Stomach smooth muscle (tissue), 2 donors: ENCODE measurements around the gene MACO1.
A peak's percentile ranks its signal among the peaks of the same experiment; 100 is the strongest.

Source experiments
- H3K27ac ChIP-seq: one replicate; pipeline ENCODE4 v1.7.0; 2013; ENCODE audit warnings: mild to moderate bottlenecking, low read length, inconsistent platforms
- H3K27me3 ChIP-seq, 2 donors: one replicate each; pipeline ENCODE4 v1.7.0; 2013; ENCODE audit warnings: low read length in 2 of 2; ENCODE audit not compliant: insufficient read depth in 2 of 2, control insufficient read depth in 1 of 2
- H3K36me3 ChIP-seq, 2 donors: one replicate each; pipeline ENCODE4 v1.7.0; 2013; ENCODE audit warnings: low read length in 2 of 2; ENCODE audit not compliant: control insufficient read depth in 2 of 2, insufficient read depth in 2 of 2
- H3K4me1 ChIP-seq: one replicate; pipeline ENCODE4 v1.7.0; 2013; ENCODE audit warnings: low read length; ENCODE audit not compliant: control insufficient read depth, insufficient read depth
- H3K4me3 ChIP-seq, 2 donors: one replicate each; pipeline ENCODE4 v1.7.0; 2013; ENCODE audit warnings: low read length in 2 of 2
- H3K9ac ChIP-seq, 2 donors: one replicate each; pipeline ENCODE4 v1.7.0; 2013; ENCODE audit warnings: low read length in 2 of 2, mild to moderate bottlenecking in 1 of 2
- H3K9me3 ChIP-seq, 2 donors: one replicate each; pipeline ENCODE4 v1.7.0; 2013; ENCODE audit warnings: low read length in 2 of 2; ENCODE audit not compliant: control insufficient read depth in 2 of 2
- donor health status: healthy.
- donor health status: Pancreatic carcinoma.

MACO1 gene

GRCh38 chr1:25513666-25514065, 83.0 kb downstream of the MACO1 start:
- H3K4me3 ChIP-seq: no peak overlapping the region

GRCh38 chr1:25515033-25515432, 84.3 kb downstream of the MACO1 start:
- Histone ChIP-seq H3K9me3 (no peaks in the 10 kb centered on the region), H3K4me1 (no peaks in the 10 kb centered on the region), H3K36me3 (no peaks in the 10 kb centered on the region), H3K9ac (no peak overlapping the region), H3K27ac (no peak overlapping the region), H3K4me3 (no peak overlapping the region), H3K27me3 (peaks cover 0 to 2% of the 10 kb centered on the region in 2 donors)

More at GRCh38 chr1:25513666-25514065, 83.0 kb downstream of the MACO1 start:
- H3K9me3 ChIP-seq: no peaks in the 10 kb centered on the region
- no peak overlapping the region for H3K27ac ChIP-seq
- no peak overlapping the region for H3K9ac ChIP-seq
- no peaks in the 10 kb centered on the region for H3K36me3 ChIP-seq
- H3K4me1 ChIP-seq: no peaks in the 10 kb centered on the region
- peaks cover 0 to 2% of the 10 kb centered on the region in 2 donors for H3K27me3 ChIP-seq

- Histone ChIP-seq H3K9me3 (no peaks in the 10 kb centered on the region), H3K27ac (no peak overlapping the region), H3K27me3 (peaks cover 0 to 2% of the 10 kb centered on the region in 2 donors), H3K9ac (no peak overlapping the region), H3K4me3 (no peak overlapping the region), H3K36me3 (no peaks in the 10 kb centered on the region), H3K4me1 (no peaks in the 10 kb centered on the region)
Observed at GRCh38 chr1:25516686-25517085, 86.0 kb downstream of the MACO1 start.

- Histone ChIP-seq H3K9me3 (no peaks in the 10 kb centered on the region), H3K27ac (no peak overlapping the region), H3K9ac (no peak overlapping the region), H3K4me3 (no peak overlapping the region), H3K4me1 (no peaks in the 10 kb centered on the region), H3K36me3 (no peaks in the 10 kb centered on the region), H3K27me3 (peaks cover 0 to 2% of the 10 kb centered on the region in 2 donors)
Observed at GRCh38 chr1:25517476-25518394, 87.0 kb downstream of the MACO1 start.

- H3K9me3 ChIP-seq: peaks cover 0 to 2% of the 10 kb centered on the region in 2 donors
- H3K9ac ChIP-seq: no peak overlapping the region
- H3K36me3 ChIP-seq: no peaks in the 10 kb centered on the region
- no peak overlapping the region for H3K27ac ChIP-seq
- H3K4me3 ChIP-seq: no peak overlapping the region
- H3K27me3 ChIP-seq: peaks cover 0 to 4% of the 10 kb centered on the region in 2 donors
- no peaks in the 10 kb centered on the region for H3K4me1 ChIP-seq
Observed at GRCh38 chr1:25519624-25520023, 88.9 kb downstream of the MACO1 start.

GRCh38 chr1:25520446-25521061, 89.9 kb downstream of the MACO1 start:
- no peak overlapping the region for H3K27ac ChIP-seq
- no peaks in the 10 kb centered on the region for H3K4me1 ChIP-seq
- no peaks in the 10 kb centered on the region for H3K36me3 ChIP-seq
- H3K9ac ChIP-seq: peak overlapping the region in 1 of 2 donors; percentile 13
- H3K4me3 ChIP-seq: no peak overlapping the region
- peaks cover 0 to 4% of the 10 kb centered on the region in 2 donors for H3K27me3 ChIP-seq
- H3K9me3 ChIP-seq: peaks cover 2 to 6% of the 10 kb centered on the region in 2 donors

- peaks cover 0 to 2% of the 10 kb centered on the region in 2 donors for H3K27me3 ChIP-seq
- H3K36me3 ChIP-seq: no peaks in the 10 kb centered on the region
- H3K9ac ChIP-seq: no peak overlapping the region
- peaks cover 6% of the 10 kb centered on the region in 2 donors for H3K9me3 ChIP-seq
- H3K4me3 ChIP-seq: no peak overlapping the region
- no peaks in the 10 kb centered on the region for H3K4me1 ChIP-seq
- no peak overlapping the region for H3K27ac ChIP-seq
Observed at GRCh38 chr1:25522031-25522655, 91.4 kb downstream of the MACO1 start.

GRCh38 chr1:25523542-25523941, 92.8 kb downstream of the MACO1 start:
- no peak overlapping the region for H3K9ac ChIP-seq
- H3K4me1 ChIP-seq: no peaks in the 10 kb centered on the region
- H3K9me3 ChIP-seq: peaks cover 6% of the 10 kb centered on the region in 2 donors
- no peak overlapping the region for H3K27ac ChIP-seq
- no peaks in the 10 kb centered on the region for H3K36me3 ChIP-seq
- peaks cover 0 to 2% of the 10 kb centered on the region in 2 donors for H3K27me3 ChIP-seq
- no peak overlapping the region for H3K4me3 ChIP-seq

- Histone ChIP-seq H3K9me3 (peaks cover 6% of the 10 kb centered on the region in 2 donors), H3K27me3 (peaks cover 2 to 3% of the 10 kb centered on the region in 2 donors), H3K4me1 (no peaks in the 10 kb centered on the region), H3K4me3 (no peak overlapping the region), H3K36me3 (no peaks in the 10 kb centered on the region), H3K27ac (no peak overlapping the region), H3K9ac (no peak overlapping the region)
Observed at GRCh38 chr1:25524568-25525360, 94.1 kb downstream of the MACO1 start.

- H3K4me1 ChIP-seq: no peaks in the 10 kb centered on the region
- H3K36me3 ChIP-seq: no peaks in the 10 kb centered on the region
- no peak overlapping the region for H3K27ac ChIP-seq
- H3K4me3 ChIP-seq: no peak overlapping the region
- H3K27me3 ChIP-seq: peaks cover 2 to 3% of the 10 kb centered on the region in 2 donors
- H3K9ac ChIP-seq: no peak overlapping the region
- peaks cover 6% of the 10 kb centered on the region in 2 donors for H3K9me3 ChIP-seq
Observed at GRCh38 chr1:25525361-25525688, 94.6 kb downstream of the MACO1 start.
